ENCODE data around the gene CCNJ.

- TF ChIP-seq CTCF (conservative IDR thresholded peaks at IDR 0.05 in 1 of 2, IDR thresholded peaks at IDR 0.05 in 1 of 2; ENCODE audit: low read depth in 1 of 2, low read length in 2 of 2) = no peak
- TF ChIP-seq EZH2 (IDR thresholded peaks at IDR 0.05; ENCODE audit: low read length, missing control alignments) = no peak
Measured at GRCh38 chr10:96075977-96076376, 32.6 kb downstream of the CCNJ start.
